ENCODE data around the gene TAF3. TPM values are rescaled to one million over a fixed set of nuclear protein-coding genes. Genes with fewer than 3 reads are reported as not detected.

The TAF3 gene
- total and polyA plus RNA-seq, 5 donors from 2014 or later: 6.8 to 20.8 (median 8.8) TPM

DNA sequence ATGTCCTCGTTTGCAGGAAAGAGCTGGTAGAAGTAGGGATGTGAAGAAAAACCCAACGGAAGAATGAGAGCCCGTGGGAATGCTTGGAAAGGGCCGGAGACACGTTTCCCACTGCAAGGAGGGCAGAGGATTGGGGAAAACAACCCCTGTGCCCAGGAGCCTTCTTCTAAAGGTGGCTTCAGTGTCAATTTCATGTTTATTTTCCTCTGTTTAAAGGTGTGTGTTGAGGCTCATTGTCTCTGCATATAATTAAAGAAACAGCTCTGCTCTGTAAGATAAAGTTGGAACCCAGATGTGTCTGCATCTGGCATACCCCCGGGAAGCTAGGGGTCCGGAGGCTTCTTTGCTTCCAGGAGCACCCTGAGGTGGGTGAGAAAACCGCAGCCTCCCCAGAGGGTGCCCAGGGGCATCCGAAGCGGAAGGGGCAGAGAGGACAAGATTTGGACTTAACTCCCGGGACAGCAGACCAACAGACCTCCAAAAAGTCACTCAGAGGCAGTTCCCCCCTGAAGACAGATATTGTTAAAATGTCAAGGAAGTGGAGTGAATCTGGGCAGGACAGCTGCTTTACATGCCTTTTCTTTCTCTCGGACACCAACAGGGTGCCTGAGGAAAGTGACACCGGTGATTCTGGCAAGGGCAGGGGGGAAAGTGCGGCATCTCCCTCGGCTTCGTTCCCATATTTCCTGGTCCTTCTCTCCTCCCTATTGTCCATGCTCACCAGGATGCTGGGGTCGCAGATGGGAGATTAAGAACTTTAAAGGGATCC is 227.6 kb downstream of the TAF3 start:
- ATAC-seq (ENCODE audit: low read depth in 2 of 2) (no peak), DNase-seq (no peak)
- Histone ChIP-seq H3K36me3 (ENCODE audit: control insufficient read depth, insufficient read depth, low read length) (no peaks in the 10 kb centered on the region), H3K27me3 (ENCODE audit: control insufficient read depth, insufficient read depth, low read length) (peaks cover 47% of the 10 kb centered on the region), H3K4me1 (ENCODE audit: control insufficient read depth, insufficient read depth, low read length, poor library complexity, severe bottlenecking) (peaks cover 85% of the 10 kb centered on the region), H3K9me3 (ENCODE audit: control insufficient read depth in 2 of 2, low read length in 2 of 2) (no peaks in the 10 kb centered on the region), H3K27ac (ENCODE audit: insufficient read depth, low read length, poor library complexity, severe bottlenecking) (no peak overlapping the region), H3K4me3 (ENCODE audit: low read depth, low read length) (peak overlapping the region; percentile 51)
- no peaks in the 10 kb centered on the region for H3K36me3 Mint-ChIP-seq
- peak overlapping the region; percentile 20 to 86 (median 76) for H3K4me3 Mint-ChIP-seq
- H3K27ac Mint-ChIP-seq: peak overlapping the region in 1 of 3 donors; percentile 33
- peaks cover 0 to 6% (median 0%) of the 10 kb centered on the region in 7 donors for H3K9me3 Mint-ChIP-seq
- peaks cover 95% of the 10 kb centered on the region for H3K27me3 Mint-ChIP-seq
- H3K4me1 Mint-ChIP-seq: peaks cover 15 to 79% (median 49%) of the 10 kb centered on the region in 4 donors

DNA sequence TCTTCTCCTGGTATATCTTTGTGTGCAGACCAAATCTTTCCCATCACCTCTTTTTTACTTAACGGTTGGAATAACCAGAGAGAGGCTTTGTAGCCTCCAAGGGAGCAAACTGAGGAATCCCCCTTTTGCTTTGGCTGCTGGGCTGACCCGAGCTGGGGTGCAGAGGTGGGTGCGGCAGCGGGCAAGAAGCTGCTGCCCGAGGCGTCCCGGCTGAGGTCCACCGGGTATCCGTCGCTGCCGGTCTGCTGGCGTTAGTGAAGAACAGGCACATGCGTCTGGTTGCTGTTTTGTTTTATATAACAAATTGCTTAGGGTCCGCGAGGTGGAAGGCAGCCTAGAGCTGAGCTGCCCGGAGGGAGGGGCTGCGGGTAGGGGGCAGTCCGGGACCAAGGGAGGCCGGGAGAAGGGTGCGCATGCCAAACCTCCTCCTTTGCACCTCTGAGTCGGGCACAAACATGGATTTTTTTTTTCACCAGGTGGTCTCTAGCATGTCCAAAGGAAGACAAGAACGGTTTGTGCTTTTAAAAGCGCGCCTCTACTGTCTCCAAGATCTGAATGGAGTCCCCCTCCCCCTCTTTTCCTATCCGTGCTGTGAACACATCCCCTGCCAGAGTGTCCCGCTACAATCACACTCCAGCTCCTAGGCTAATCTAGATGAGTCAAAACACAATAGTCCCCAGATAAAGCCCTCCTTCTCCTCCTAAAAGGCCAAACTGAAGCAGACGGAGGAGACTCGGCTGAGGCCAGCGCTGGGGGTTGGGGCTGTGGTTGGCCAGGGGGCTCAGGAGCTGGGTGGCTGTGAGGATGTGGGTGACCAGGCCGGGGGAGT is 229.4 kb downstream of the TAF3 start:
- no peak for ATAC-seq (ENCODE audit: low read depth in 2 of 2)
- no peak overlapping the region for H3K27ac ChIP-seq (ENCODE audit: insufficient read depth, low read length, poor library complexity, severe bottlenecking)
- H3K27me3 ChIP-seq (ENCODE audit: control insufficient read depth, insufficient read depth, low read length): peaks cover 32% of the 10 kb centered on the region
- no peaks in the 10 kb centered on the region for H3K36me3 ChIP-seq (ENCODE audit: control insufficient read depth, insufficient read depth, low read length)
- H3K9me3 ChIP-seq (ENCODE audit: control insufficient read depth in 2 of 2, low read length in 2 of 2): no peaks in the 10 kb centered on the region
- peaks cover 99% of the 10 kb centered on the region for H3K4me1 ChIP-seq (ENCODE audit: control insufficient read depth, insufficient read depth, low read length, poor library complexity, severe bottlenecking)
- H3K27ac Mint-ChIP-seq: peak overlapping the region in 1 of 3 donors; percentile 38
- H3K27me3 Mint-ChIP-seq: peaks cover 85% of the 10 kb centered on the region
- H3K4me1 Mint-ChIP-seq: peaks cover 15 to 76% (median 44%) of the 10 kb centered on the region in 4 donors
- DNase-seq: peak in 1 of 3 donors; percentile 12
- H3K36me3 Mint-ChIP-seq: peaks cover 3% of the 10 kb centered on the region
- peak overlapping the region in 2 of 4 donors; percentile 20 to 78 for H3K4me3 Mint-ChIP-seq
- peaks cover 0 to 4% (median 0%) of the 10 kb centered on the region in 7 donors for H3K9me3 Mint-ChIP-seq
- no peak overlapping the region for H3K4me3 ChIP-seq (ENCODE audit: low read depth, low read length)

GRCh38 chr10:8048281-8049008 is 230.1 kb downstream of the TAF3 start:
- Histone ChIP-seq H3K4me1 (ENCODE audit: control insufficient read depth, insufficient read depth, low read length, poor library complexity, severe bottlenecking) (peaks cover 99% of the 10 kb centered on the region), H3K36me3 (ENCODE audit: control insufficient read depth, insufficient read depth, low read length) (no peaks in the 10 kb centered on the region), H3K4me3 (ENCODE audit: low read depth, low read length) (no peak overlapping the region), H3K9me3 (ENCODE audit: control insufficient read depth in 2 of 2, low read length in 2 of 2) (no peaks in the 10 kb centered on the region), H3K27me3 (ENCODE audit: control insufficient read depth, insufficient read depth, low read length) (peaks cover 32% of the 10 kb centered on the region), H3K27ac (ENCODE audit: insufficient read depth, low read length, poor library complexity, severe bottlenecking) (no peak overlapping the region)
- Mint-ChIP-seq H3K9me3 (peaks cover 0 to 4% (median 0%) of the 10 kb centered on the region in 7 donors), H3K4me3 (peak overlapping the region; percentile 67 to 78 (median 74)), H3K4me1 (peaks cover 20 to 76% (median 46%) of the 10 kb centered on the region in 4 donors), H3K27me3 (peaks cover 85% of the 10 kb centered on the region), H3K27ac (no peak overlapping the region), H3K36me3 (peaks cover 3% of the 10 kb centered on the region)
- DNase-seq: peak in 2 of 3 donors; percentile 50 to 61
- ATAC-seq (ENCODE audit: low read depth in 2 of 2): no peak

- H3K27me3 ChIP-seq (ENCODE audit: control insufficient read depth, insufficient read depth, low read length): peaks cover 29% of the 10 kb centered on the region
- Mint-ChIP-seq H3K4me3 (peak overlapping the region; percentile 67 to 78 (median 74)), H3K9me3 (peaks cover 0 to 4% (median 0%) of the 10 kb centered on the region in 7 donors), H3K27me3 (peaks cover 77% of the 10 kb centered on the region), H3K27ac (no peak overlapping the region), H3K36me3 (peaks cover 3% of the 10 kb centered on the region), H3K4me1 (peaks cover 15 to 70% (median 40%) of the 10 kb centered on the region in 4 donors)
- peak in 1 of 3 donors; percentile 20 for DNase-seq
- no peak for ATAC-seq (ENCODE audit: low read depth in 2 of 2)
- H3K4me3 ChIP-seq (ENCODE audit: low read depth, low read length): peak overlapping the region; percentile 44
- no peaks in the 10 kb centered on the region for H3K36me3 ChIP-seq (ENCODE audit: control insufficient read depth, insufficient read depth, low read length)
- H3K27ac ChIP-seq (ENCODE audit: insufficient read depth, low read length, poor library complexity, severe bottlenecking): no peak overlapping the region
- H3K4me1 ChIP-seq (ENCODE audit: control insufficient read depth, insufficient read depth, low read length, poor library complexity, severe bottlenecking): peaks cover 93% of the 10 kb centered on the region
- no peaks in the 10 kb centered on the region for H3K9me3 ChIP-seq (ENCODE audit: control insufficient read depth in 2 of 2, low read length in 2 of 2)
These were observed 230.9 kb downstream of the TAF3 start for GRCh38 chr10:8049045-8049864.

DNA sequence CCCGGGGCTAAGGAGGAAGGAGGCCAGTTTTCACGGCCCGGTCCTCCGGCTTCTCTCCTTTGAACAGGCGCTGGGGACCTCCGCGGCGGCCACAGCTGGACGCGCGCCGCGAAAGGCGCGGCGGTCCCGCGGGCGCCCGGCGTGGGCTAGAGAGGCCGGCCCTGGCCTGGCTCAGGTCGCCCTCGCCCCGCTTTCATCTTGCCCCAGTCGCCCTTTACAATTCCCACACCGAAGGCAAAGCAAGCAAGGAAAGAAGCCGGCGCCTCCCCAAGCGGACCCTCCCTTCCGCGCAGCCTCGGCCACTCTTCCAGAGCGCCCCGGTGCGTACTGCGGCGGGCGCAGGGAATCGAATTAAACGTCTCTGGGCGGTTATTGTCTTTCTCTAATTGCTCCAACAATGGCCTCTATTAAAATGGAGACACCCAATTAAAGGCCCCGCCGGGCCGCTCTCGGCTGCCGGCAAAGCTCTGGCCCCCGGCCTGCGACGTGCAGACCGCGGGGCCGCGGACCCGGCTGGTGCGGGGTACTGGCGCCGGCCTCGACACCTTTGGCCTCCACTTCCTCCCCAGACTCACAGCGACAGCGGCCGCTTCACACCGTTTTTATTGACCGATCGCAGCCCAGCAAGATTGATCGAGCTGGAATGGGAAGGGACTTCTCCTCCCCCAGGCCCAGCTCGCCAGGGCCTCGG is 231.7 kb downstream of the TAF3 start:
- peaks cover 13 to 63% (median 37%) of the 10 kb centered on the region in 4 donors for H3K4me1 Mint-ChIP-seq
- Histone ChIP-seq H3K4me1 (ENCODE audit: control insufficient read depth, insufficient read depth, low read length, poor library complexity, severe bottlenecking) (peaks cover 85% of the 10 kb centered on the region), H3K4me3 (ENCODE audit: low read depth, low read length) (no peak overlapping the region), H3K27ac (ENCODE audit: insufficient read depth, low read length, poor library complexity, severe bottlenecking) (no peak overlapping the region), H3K36me3 (ENCODE audit: control insufficient read depth, insufficient read depth, low read length) (no peaks in the 10 kb centered on the region), H3K27me3 (ENCODE audit: control insufficient read depth, insufficient read depth, low read length) (peaks cover 25% of the 10 kb centered on the region), H3K9me3 (ENCODE audit: control insufficient read depth in 2 of 2, low read length in 2 of 2) (no peaks in the 10 kb centered on the region)
- H3K27me3 Mint-ChIP-seq: peaks cover 75% of the 10 kb centered on the region
- H3K9me3 Mint-ChIP-seq: peaks cover 0 to 4% (median 1%) of the 10 kb centered on the region in 7 donors
- H3K27ac Mint-ChIP-seq: no peak overlapping the region
- H3K4me3 Mint-ChIP-seq: peak overlapping the region; percentile 72 to 84 (median 80)
- DNase-seq (peak in 1 of 3 donors; percentile 23), ATAC-seq (ENCODE audit: low read depth in 2 of 2) (no peak)
- H3K36me3 Mint-ChIP-seq: peaks cover 3% of the 10 kb centered on the region

GRCh38 chr10:8050556-8051108 is 232.3 kb downstream of the TAF3 start:
- H3K27me3 Mint-ChIP-seq: peaks cover 69% of the 10 kb centered on the region
- DNase-seq: peak in 1 of 3 donors; percentile 56
- H3K36me3 Mint-ChIP-seq: peaks cover 3% of the 10 kb centered on the region
- Histone ChIP-seq H3K27ac (ENCODE audit: insufficient read depth, low read length, poor library complexity, severe bottlenecking) (no peak overlapping the region), H3K9me3 (ENCODE audit: control insufficient read depth in 2 of 2, low read length in 2 of 2) (no peaks in the 10 kb centered on the region), H3K4me1 (ENCODE audit: control insufficient read depth, insufficient read depth, low read length, poor library complexity, severe bottlenecking) (peaks cover 79% of the 10 kb centered on the region), H3K27me3 (ENCODE audit: control insufficient read depth, insufficient read depth, low read length) (peaks cover 22% of the 10 kb centered on the region), H3K36me3 (ENCODE audit: control insufficient read depth, insufficient read depth, low read length) (no peaks in the 10 kb centered on the region), H3K4me3 (ENCODE audit: low read depth, low read length) (no peak overlapping the region)
- peak overlapping the region; percentile 78 to 84 (median 82) for H3K4me3 Mint-ChIP-seq
- peaks cover 0 to 3% (median 1%) of the 10 kb centered on the region in 7 donors for H3K9me3 Mint-ChIP-seq
- ATAC-seq (ENCODE audit: low read depth in 2 of 2): no peak
- H3K4me1 Mint-ChIP-seq: peaks cover 9 to 56% (median 32%) of the 10 kb centered on the region in 4 donors
- no peak overlapping the region for H3K27ac Mint-ChIP-seq
